ENCODE results near the gene FZD8.
A peak's percentile ranks its signal among the peaks of the same experiment; 100 is the strongest.

The FZD8 gene

GRCh38 chr10:35640951-35641675, 983 bp downstream of the FZD8 start:
- DNase-seq = peak; percentile 43 to 49

- DNase-seq = peak in 1 of 2 donors; percentile 35
Measured at GRCh38 chr10:35640474-35640873, 1.6 kb downstream of the FZD8 start.

DNA sequence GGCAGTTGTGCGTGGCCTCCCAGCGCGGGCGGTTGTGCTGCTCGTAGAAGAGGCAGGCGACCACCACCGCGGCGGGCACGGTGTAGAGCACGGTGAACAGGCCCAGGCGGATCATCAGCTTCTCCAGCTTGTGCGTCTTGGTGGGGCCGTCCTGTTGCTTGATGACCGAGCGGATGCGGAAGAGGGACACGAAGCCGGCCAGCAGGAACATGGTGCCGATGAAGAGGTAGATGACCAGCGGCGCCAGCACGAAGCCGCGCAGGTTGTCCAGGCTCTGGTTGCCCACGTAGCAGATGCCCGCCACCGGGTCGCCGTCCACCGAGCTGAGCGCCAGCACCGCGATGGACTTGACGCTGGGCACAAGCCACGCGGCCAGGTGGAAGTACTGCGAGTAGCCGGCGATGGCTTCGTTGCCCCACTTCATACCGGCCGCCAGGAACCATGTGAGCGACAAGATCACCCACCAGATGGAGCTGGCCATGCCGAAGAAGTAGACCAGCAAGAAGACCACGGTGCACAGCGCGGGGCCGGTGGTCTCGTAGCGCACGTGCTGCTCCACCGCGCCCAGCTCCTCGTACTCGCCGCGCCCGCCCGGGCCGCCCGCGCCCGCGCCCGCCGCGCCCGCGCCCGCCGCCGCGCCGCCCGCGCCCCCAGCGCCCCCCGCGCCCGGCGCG, 2.2 kb downstream of the FZD8 start:
- DNase-seq = peak in 1 of 2 donors; percentile 2

- no peak for DNase-seq
Measured at GRCh38 chr10:35639021-35639727, 2.9 kb downstream of the FZD8 start.

- DNase-seq = no peak
Measured at GRCh38 chr10:35638101-35638500, 4.0 kb downstream of the FZD8 start.

DNA sequence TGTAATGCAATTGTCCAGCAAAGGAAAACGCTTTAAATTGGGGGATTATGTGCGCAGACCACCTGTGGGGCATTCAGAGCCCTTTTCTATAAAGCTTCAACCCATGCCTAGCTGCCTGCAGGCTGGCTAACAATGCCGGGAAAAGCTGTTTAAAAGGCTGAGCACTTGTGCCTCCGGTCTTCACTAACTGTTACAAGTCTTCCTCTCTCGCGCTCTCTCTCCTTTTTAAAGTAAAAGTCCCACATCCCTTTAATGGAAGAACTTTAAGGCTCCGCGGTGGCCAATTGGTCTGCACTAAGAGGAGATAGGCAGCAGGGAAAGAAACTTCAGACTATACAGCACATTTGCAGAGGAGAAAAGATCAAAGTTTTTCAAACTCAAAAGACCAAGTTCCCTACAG, 4.6 kb downstream of the FZD8 start:
- no peak for DNase-seq

DNA sequence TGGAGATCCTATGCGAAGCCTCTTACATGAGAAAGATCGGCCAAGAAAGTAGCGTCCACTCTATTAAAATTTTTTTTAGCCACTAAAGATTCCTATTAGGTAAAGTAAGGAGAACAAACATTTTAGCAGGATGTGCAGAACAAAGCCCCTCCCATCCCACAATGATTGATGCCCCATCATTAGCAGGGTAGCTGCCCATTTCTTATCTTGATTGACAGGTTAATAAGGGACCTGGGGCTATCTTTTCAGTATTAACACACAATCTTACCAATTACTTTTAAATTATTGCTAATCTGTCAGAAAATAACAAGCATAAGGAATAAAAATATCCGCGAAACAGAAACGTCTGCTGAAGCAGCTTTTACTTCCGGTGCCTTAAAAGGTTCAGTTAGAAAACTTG, 5.1 kb downstream of the FZD8 start:
- no peak for DNase-seq

GRCh38 chr10:35635576-35635975, 6.5 kb downstream of the FZD8 start:
- DNase-seq = peak; percentile 25 to 41

DNA sequence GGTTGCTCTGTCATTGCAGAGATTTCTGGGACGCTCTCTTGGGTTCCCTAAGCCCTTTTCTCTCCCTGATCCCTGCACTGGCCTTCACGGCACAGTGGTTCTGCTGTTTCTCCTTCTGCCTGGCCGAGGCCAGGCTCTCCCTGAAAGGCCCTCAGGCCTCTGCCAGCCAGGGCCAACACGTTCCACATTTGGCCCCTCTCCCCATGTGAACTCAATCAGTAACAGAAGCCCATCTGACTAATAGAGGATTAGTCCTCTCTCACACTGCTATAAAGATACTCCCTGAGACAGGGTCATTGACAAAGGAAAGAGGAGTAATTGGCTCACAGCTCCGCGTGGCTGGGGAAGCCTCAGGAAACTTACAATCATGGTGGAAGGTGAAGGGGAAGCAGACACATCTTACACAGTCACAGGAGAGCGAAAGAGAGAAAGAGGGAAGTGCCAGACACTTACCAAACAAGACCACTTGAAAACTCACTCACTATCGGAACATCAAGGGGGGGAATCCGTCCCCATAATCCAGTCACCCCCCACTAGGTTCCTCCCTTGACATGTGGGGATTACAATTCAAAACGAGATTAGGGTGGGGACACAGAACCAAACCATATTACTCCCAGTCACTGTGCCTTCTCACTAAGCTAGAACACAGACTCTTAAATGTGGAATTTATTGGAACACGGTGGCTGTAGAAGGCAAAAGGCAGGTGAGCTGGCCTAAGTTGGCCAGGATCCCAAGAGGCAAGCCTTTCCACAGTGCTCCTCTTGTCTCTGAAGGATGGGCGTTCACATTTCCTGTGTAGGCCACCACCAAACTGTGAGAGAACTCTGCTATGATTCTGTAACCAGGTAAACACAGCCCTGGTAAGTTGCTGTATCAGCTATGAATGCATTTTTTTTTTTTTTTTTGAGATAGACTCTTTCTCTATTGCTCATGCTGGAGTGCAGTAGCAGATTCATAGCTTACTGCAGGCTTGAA, 8.8 kb downstream of the FZD8 start:
- DNase-seq = no peak

- no peak for DNase-seq
Measured at GRCh38 chr10:35632027-35632426, 10.1 kb downstream of the FZD8 start.

DNA sequence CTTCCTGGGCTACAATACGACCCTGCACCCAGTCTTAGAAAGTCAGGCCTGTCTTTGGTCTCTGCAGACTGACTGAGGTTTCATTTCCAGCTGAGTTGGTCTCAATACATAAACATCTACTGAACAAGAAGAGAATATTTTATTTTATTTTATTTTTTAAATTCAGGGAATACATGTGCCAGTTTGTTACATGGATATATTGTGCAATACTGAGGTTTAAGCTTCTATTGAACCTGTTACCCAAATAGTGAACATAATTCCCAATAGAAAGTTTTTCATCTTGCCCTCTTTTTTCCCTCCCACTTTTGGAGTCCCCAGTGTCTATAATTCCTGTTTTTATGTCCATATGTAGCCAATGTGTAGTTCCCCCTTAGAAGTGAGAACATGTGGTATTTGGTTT, 10.7 kb downstream of the FZD8 start:
- DNase-seq = no peak

GRCh38 chr10:35626971-35627507, 15.1 kb downstream of the FZD8 start:
- DNase-seq = no peak

GRCh38 chr10:35614312-35614711, 27.8 kb downstream of the FZD8 start:
- no peak for DNase-seq

- DNase-seq = no peak
Measured at GRCh38 chr10:35613597-35614226, 28.4 kb downstream of the FZD8 start.

- no peak for DNase-seq
Measured at GRCh38 chr10:35613107-35613440, 29.0 kb downstream of the FZD8 start.

DNA sequence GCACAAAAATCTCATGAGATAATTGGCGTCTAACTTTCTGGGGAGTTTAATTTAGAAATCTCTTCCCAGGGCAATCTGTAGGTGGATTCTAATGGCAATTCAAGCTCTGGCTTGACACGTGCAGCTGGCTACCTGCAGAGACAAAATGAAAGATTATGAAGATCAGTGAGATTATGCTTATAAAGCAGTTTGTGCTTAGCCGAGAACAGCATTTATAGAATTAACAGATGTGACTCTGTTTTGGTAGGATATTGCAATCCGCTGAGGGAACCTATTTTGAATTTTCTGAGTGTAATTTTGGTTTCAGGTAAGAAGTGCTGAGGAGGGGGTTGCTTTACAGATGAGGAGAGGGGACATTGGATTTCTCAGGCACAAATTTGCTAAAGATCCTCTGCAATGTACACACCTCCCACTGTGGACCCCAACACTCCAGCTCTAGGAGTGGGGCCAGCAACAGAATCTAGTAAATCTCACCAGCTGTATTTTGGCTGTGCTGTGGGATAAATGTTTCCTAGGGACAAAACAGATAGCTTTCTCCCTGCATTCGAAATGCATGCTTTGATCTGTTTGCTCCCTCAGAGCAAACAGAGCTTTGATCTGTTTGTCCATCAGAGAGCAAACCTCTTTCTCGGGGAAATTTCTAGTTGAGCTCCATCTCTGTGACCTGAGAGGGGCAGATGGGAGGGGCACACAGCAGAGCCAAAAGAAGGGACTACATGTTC, 29.6 kb downstream of the FZD8 start:
- no peak for DNase-seq

- no peak for DNase-seq
Measured at GRCh38 chr10:35611750-35612149, 30.3 kb downstream of the FZD8 start.

GRCh38 chr10:35608328-35608672, 33.8 kb downstream of the FZD8 start:
- DNase-seq = no peak

DNA sequence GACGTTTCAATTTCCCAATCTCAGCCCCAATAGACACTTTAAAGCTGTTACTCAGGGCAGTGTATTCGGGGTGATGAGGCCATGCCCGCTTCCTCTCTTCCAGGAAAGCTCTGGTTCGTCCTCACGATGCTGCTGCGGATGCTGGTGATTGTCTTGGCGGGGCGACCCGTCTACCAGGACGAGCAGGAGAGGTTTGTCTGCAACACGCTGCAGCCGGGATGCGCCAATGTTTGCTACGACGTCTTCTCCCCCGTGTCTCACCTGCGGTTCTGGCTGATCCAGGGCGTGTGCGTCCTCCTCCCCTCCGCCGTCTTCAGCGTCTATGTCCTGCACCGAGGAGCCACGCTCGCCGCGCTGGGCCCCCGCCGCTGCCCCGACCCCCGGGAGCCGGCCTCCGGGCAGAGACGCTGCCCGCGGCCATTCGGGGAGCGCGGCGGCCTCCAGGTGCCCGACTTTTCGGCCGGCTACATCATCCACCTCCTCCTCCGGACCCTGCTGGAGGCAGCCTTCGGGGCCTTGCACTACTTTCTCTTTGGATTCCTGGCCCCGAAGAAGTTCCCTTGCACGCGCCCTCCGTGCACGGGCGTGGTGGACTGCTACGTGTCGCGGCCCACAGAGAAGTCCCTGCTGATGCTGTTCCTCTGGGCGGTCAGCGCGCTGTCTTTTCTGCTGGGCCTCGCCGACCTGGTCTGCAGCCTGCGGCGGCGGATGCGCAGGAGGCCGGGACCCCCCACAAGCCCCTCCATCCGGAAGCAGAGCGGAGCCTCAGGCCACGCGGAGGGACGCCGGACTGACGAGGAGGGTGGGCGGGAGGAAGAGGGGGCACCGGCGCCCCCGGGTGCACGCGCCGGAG, 34.4 kb downstream of the FZD8 start:
- no peak for DNase-seq

GRCh38 chr10:35606430-35606829, 35.7 kb downstream of the FZD8 start:
- DNase-seq = no peak

DNA sequence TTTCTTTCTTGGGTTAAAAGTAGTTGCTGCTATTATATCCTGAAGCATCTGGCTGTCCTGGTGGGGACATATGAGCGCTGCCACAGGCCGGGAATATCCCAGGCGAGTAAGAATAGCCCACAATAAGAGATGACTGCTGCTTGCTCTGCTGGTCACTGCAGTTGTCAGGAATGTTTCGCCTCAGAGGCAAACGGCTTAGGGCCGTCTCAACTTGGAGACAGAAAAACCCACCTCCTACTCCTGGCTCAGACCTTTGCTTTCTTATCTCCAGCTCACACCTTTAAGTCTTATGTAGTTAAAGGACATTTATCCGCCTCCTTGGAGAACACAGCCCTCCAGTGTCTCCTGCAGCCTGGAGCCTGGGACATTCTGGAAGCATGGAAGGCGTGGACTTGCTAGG, 36.9 kb downstream of the FZD8 start, which contains the start of gene GJD4:
Gene GJD4 (plus strand): TSS at position 151 of the 400 bp plus-strand sequence. CDS start 227 bp downstream, at position 378.
- no peak for DNase-seq
